ENCODE results near the gene MAST4. TPM values are rescaled to one million over a fixed set of nuclear protein-coding genes. Genes with fewer than 3 reads are reported as not detected.

Gene MAST4
- total and polyA plus RNA-seq, 2 of the 4 experiments (the other 2 are of a cell fraction): 4.8 to 6.8 TPM

DNA sequence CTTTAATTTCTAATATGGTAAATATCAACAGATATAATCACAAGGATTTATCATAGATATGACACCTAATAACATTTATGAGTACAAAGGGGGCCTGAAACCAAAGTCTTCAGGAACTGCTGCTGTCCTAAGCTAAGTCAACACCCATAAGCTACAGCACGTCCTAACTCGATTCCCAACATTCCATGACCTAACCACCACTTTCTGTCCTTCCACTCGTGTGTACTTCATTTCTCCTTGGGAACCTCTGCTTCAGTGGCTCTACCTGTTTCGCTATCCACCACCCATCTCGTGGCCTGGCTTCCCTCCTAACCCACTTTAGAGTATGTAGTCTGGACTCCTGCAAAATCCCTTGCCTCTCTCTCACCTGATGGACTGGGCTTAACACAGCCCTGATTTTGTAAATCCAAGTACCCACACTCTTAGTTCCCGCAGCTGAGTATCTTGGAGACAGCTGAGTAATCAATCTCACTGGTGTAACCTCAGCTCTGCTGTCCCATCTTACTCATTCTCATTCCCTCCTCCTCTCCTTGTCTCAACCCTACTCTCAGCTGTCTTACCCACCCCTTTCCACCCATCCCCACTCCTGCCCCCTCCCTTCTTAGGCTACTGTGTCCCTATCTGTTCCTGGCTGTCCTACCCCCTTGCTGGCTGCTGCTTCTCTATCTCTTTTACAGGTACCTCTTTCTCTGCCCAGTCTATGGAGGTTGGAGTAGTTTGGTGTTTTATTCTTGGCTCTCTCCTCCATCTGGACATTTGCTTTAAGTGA, 101.8 kb downstream of the MAST4 start:
- Histone ChIP-seq H3K18ac (ENCODE audit: low read depth, low read length) (no peak overlapping the region), H2AK5ac (ENCODE audit: low read depth, low read length) (no peak overlapping the region), H2BK120ac (ENCODE audit: low read depth, low read length) (no peak overlapping the region), H3K27me3 (ENCODE audit: control insufficient read depth, insufficient read depth, low read length) (no peaks in the 10 kb centered on the region), H3K4ac (ENCODE audit: low read depth, low read length) (no peak overlapping the region), H3K4me3 (ENCODE audit: insufficient read depth, low read depth, low read length) (no peak overlapping the region), H2AFZ (replicated peaks; ENCODE audit: low read length, poor library complexity) (no peak overlapping the region), H3K9me1 (ENCODE audit: insufficient read depth, low read length) (no peaks in the 10 kb centered on the region), H2AK9ac (replicated peaks; ENCODE audit: low read depth, low read length, poor library complexity) (no peak overlapping the region), H3K27ac (ENCODE audit: insufficient read depth, low read length) (no peak overlapping the region), H4K20me1 (ENCODE audit: insufficient read depth, low read length) (no peaks in the 10 kb centered on the region), H3K56ac (ENCODE audit: extremely low read depth, insufficient read depth, low read length) (no peak overlapping the region), H2BK5ac (ENCODE audit: low read depth, low read length, poor library complexity, severe bottlenecking) (no peak overlapping the region), H3K14ac (replicated peaks; ENCODE audit: low read depth, low read length) (no peak overlapping the region), H3K9ac (ENCODE audit: low read depth, low read length) (no peak overlapping the region), H3K23ac (ENCODE audit: low read depth, low read length) (no peak overlapping the region), H4K8ac (ENCODE audit: low read depth in 2 of 2, low read length in 2 of 2) (no peak overlapping the region), H3K4me2 (ENCODE audit: low read depth, low read length) (no peak overlapping the region), H3K79me1 (ENCODE audit: low read depth in 1 of 2, low read length in 2 of 2) (no peaks in the 10 kb centered on the region), H4K5ac (ENCODE audit: low read depth, low read length) (no peak overlapping the region), H4K91ac (ENCODE audit: insufficient read depth, low read depth, low read length) (no peak overlapping the region), H2BK20ac (ENCODE audit: low read depth, low read length) (no peak overlapping the region), H3K4me1 (ENCODE audit: control insufficient read depth, insufficient read depth, low read length) (no peaks in the 10 kb centered on the region), H3K9me3 (ENCODE audit: control insufficient read depth, insufficient read depth, low read length) (no peaks in the 10 kb centered on the region), H3K36me3 (ENCODE audit: control insufficient read depth, insufficient read depth, low read length) (no peaks in the 10 kb centered on the region), H2BK15ac (ENCODE audit: low read depth, low read length) (no peak overlapping the region)
- dilution Hi-C loops (cut with HindIII; ENCODE audit: low sequenced_read_pairs, unreplicated experiment) (no loop called here), intact Hi-C loops (cut with micrococcal nuclease) (no loop called here), in situ Hi-C loops (cut with MboI; ENCODE audit: low sequenced_read_pairs) (no loop called here)
- ChIA-PET POLR2A (ENCODE audit: unreplicated experiment) (interaction anchor here (0.5 kb wide), 1 partner anchor 693 kb away, joined by 3 read pairs; no protein-coding TSS in a partner anchor), CTCF (no interaction called here)
- TF ChIP-seq MXI1 (IDR thresholded peaks at IDR 0.05; ENCODE audit: borderline replicate concordance, low read depth, low read length) (no peak), FOS (IDR thresholded peaks at IDR 0.05; ENCODE audit: low read depth, low read length) (no peak), CEBPB (IDR thresholded peaks at IDR 0.05; ENCODE audit: low read depth, low read length) (no peak), MAFK (IDR thresholded peaks at IDR 0.05; ENCODE audit: low read depth, low read length) (no peak), RCOR1 (IDR thresholded peaks at IDR 0.05; ENCODE audit: insufficient replicate concordance, low read length) (no peak), NFE2L2 (IDR thresholded peaks at IDR 0.05; ENCODE audit: low read depth, low read length) (no peak), SMC3 (IDR thresholded peaks at IDR 0.05; ENCODE audit: low read depth, low read length) (no peak), RFX5 (IDR thresholded peaks at IDR 0.05; ENCODE audit: low read depth, low read length) (no peak), BHLHE40 (IDR thresholded peaks at IDR 0.05; ENCODE audit: low read depth, low read length) (no peak)
- TF ChIP-seq, protein P1, sequence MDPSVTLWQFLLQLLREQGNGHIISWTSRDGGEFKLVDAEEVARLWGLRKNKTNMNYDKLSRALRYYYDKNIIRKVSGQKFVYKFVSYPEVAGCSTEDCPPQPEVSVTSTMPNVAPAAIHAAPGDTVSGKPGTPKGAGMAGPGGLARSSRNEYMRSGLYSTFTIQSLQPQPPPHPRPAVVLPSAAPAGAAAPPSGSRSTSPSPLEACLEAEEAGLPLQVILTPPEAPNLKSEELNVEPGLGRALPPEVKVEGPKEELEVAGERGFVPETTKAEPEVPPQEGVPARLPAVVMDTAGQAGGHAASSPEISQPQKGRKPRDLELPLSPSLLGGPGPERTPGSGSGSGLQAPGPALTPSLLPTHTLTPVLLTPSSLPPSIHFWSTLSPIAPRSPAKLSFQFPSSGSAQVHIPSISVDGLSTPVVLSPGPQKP (IDR thresholded peaks at IDR 0.05; ENCODE audit: borderline replicate concordance, low read depth, low read length): no peak
- TF ChIP-seq, protein P2, sequence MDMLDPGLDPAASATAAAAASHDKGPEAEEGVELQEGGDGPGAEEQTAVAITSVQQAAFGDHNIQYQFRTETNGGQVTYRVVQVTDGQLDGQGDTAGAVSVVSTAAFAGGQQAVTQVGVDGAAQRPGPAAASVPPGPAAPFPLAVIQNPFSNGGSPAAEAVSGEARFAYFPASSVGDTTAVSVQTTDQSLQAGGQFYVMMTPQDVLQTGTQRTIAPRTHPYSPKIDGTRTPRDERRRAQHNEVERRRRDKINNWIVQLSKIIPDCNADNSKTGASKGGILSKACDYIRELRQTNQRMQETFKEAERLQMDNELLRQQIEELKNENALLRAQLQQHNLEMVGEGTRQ (IDR thresholded peaks at IDR 0.05; ENCODE audit: low read depth, low read length): no peak
- TF ChIP-seq, protein P3, sequence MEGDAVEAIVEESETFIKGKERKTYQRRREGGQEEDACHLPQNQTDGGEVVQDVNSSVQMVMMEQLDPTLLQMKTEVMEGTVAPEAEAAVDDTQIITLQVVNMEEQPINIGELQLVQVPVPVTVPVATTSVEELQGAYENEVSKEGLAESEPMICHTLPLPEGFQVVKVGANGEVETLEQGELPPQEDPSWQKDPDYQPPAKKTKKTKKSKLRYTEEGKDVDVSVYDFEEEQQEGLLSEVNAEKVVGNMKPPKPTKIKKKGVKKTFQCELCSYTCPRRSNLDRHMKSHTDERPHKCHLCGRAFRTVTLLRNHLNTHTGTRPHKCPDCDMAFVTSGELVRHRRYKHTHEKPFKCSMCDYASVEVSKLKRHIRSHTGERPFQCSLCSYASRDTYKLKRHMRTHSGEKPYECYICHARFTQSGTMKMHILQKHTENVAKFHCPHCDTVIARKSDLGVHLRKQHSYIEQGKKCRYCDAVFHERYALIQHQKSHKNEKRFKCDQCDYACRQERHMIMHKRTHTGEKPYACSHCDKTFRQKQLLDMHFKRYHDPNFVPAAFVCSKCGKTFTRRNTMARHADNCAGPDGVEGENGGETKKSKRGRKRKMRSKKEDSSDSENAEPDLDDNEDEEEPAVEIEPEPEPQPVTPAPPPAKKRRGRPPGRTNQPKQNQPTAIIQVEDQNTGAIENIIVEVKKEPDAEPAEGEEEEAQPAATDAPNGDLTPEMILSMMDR (conservative IDR thresholded peaks at IDR 0.05; ENCODE audit: low read depth, low read length): no peak
- BruUV-seq (replicated peaks): no TSS peak
- no peak for ATAC-seq (ENCODE audit: low read depth)
- DNase-seq: no peak
- 33% methylated on average over 4 of the region's 6 CpGs; no CpG with 5 or more reads in 1 of the 2 experiments for WGBS, 2 experiments (ENCODE audit: extremely low coverage in 2 of 2, insufficient read length in 1 of 2)

Measured in IMR-90 (cell line).